ENCODE measurements around the gene CAMK1D.

CAMK1D gene

GRCh38 chr10:12603766-12604470 is 254.6 kb downstream of the CAMK1D start:
- DNase-seq (ENCODE audit: low read depth) = no peak
- no peak overlapping the region for H3K4me3 ChIP-seq (ENCODE audit: low read depth, low read length)
- TF ChIP-seq MYC (IDR thresholded peaks at IDR 0.05; ENCODE audit: low read depth, low read length) (no peak), POLR2A (IDR thresholded peaks at IDR 0.05; ENCODE audit: extremely low read depth, insufficient read length) (no peak), CTCF (IDR thresholded peaks at IDR 0.05; ENCODE audit: low read depth, low read length) (no peak)
- TF ChIP-seq, protein P1, sequence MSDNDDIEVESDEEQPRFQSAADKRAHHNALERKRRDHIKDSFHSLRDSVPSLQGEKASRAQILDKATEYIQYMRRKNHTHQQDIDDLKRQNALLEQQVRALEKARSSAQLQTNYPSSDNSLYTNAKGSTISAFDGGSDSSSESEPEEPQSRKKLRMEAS (IDR thresholded peaks at IDR 0.05; ENCODE audit: low read depth, low read length) = no peak

GRCh38 chr10:12605580-12606405 is 256.4 kb downstream of the CAMK1D start:
- DNase-seq (ENCODE audit: low read depth) = peak; percentile 2
- no peak overlapping the region for H3K4me3 ChIP-seq (ENCODE audit: low read depth, low read length)
- no peak for TF ChIP-seq POLR2A (IDR thresholded peaks at IDR 0.05; ENCODE audit: extremely low read depth, insufficient read length)
- TF ChIP-seq CTCF (IDR thresholded peaks at IDR 0.05; ENCODE audit: low read depth, low read length) = no peak
- no peak for TF ChIP-seq MYC (IDR thresholded peaks at IDR 0.05; ENCODE audit: low read depth, low read length)
- TF ChIP-seq, protein P1 (IDR thresholded peaks at IDR 0.05; ENCODE audit: low read depth, low read length) = no peak

DNA sequence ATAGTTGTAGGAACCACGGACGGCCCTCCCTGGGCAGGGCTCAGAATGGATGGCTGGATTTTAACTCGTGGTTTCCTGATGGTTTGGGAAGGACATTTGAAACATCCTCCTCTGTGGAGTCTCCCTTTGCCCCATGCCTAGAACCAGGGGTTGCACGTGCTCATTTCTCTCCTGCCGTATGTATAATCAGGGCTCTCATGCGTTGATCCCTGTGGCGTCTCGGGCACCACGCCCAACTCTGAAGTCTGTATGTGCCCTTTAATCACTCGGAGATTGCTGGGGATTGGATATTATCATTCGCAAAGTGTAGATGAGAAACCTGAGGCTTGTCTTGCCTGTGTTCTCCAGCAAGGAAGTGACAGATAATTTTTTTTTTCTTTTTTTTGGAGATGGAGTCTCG is 257.1 kb downstream of the CAMK1D start:
- no peak for TF ChIP-seq MYC (IDR thresholded peaks at IDR 0.05; ENCODE audit: low read depth, low read length)
- TF ChIP-seq, protein P1 (IDR thresholded peaks at IDR 0.05; ENCODE audit: low read depth, low read length) = no peak
- TF ChIP-seq POLR2A (IDR thresholded peaks at IDR 0.05; ENCODE audit: extremely low read depth, insufficient read length) = no peak
- no peak for TF ChIP-seq CTCF (IDR thresholded peaks at IDR 0.05; ENCODE audit: low read depth, low read length)
- H3K4me3 ChIP-seq (ENCODE audit: low read depth, low read length) = no peak overlapping the region
- DNase-seq (ENCODE audit: low read depth) = no peak

DNA sequence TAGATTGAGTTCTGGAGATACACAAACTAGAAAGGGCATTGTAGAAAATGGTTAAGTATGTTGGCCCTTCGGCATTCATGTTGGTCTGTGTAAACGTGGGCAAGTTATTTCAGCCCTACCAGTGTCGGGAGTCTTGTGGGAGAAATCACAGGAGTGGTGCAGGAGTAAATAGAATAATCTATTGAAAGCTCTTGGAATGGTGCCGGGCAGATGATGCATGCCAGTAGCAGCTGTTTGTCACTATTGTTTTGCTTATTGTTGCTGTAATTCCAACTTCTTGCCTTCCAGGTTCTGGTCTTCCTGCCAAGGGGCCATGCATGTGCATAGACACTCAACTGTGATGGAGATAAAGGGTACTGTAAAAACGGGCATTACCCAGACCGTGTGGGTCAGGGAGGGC is 259.4 kb downstream of the CAMK1D start:
- no peak for TF ChIP-seq POLR2A (IDR thresholded peaks at IDR 0.05; ENCODE audit: extremely low read depth, insufficient read length)
- TF ChIP-seq CTCF (IDR thresholded peaks at IDR 0.05; ENCODE audit: low read depth, low read length) = no peak
- no peak for TF ChIP-seq MYC (IDR thresholded peaks at IDR 0.05; ENCODE audit: low read depth, low read length)
- TF ChIP-seq, protein P1 (IDR thresholded peaks at IDR 0.05; ENCODE audit: low read depth, low read length) = no peak
- no peak overlapping the region for H3K4me3 ChIP-seq (ENCODE audit: low read depth, low read length)
- no peak for DNase-seq (ENCODE audit: low read depth)

DNA sequence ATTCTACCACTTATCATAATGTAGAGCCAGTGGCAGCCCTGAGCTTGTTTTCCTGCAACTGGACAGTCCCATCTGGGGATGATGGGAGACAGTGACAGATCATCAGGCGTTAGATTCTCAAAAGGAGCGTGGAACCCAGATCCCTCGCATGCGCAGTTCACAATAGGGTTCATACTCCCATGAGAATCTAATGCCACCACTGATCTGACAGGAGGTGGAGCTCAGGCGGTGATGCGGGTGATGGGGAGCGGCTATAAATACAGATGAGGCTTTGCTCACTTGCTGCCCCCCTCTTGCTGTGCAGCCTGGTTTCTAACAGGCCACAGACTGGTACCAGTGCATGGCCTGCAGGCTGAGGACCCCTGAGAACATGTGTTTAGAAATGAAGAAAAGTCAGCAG is 260.1 kb downstream of the CAMK1D start:
- DNase-seq (ENCODE audit: low read depth) = no peak
- no peak overlapping the region for H3K4me3 ChIP-seq (ENCODE audit: low read depth, low read length)
- TF ChIP-seq CTCF (IDR thresholded peaks at IDR 0.05; ENCODE audit: low read depth, low read length) (no peak), POLR2A (IDR thresholded peaks at IDR 0.05; ENCODE audit: extremely low read depth, insufficient read length) (no peak), MYC (IDR thresholded peaks at IDR 0.05; ENCODE audit: low read depth, low read length) (no peak)
- TF ChIP-seq, protein P1 (IDR thresholded peaks at IDR 0.05; ENCODE audit: low read depth, low read length) = no peak

All from NB4 (cell line).